ENCODE data around the gene MBD3L4.
"Not testable (repeated sequence)": the region's sequence is repeated elsewhere in the genome, so short reads cannot be mapped to it uniquely, and the experiment has no call there.

The MBD3L4 gene

GRCh38 chr19:7040079-7040478 lies at the start of gene MBD3L4:
TSS of gene MBD3L4 (minus strand) at chr19:7040179. CDS start at chr19:7040144, 35 bp downstream.
- DNase-seq (ENCODE audit: low spot score): not testable (repeated sequence)

DNA sequence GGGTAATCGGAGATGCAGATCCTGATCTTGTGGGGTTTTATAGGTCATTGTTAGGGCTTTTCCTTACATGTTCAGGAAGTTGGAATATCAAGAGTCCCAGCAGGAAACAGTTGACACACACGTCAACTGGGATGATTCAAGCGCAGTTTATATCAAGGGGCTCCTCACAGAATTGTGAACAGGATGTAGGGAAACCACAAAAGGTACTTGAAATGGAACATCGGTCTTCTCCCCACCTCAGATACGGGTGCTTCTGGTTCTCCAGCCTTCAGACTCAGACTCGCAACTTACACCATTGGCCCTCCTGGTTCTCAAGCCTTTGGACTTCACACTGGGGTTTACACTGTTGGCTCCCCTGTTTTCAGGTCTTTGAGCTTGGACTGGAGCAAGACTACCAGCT lies 49.0 kb upstream of the MBD3L4 start:
- no peak for DNase-seq (ENCODE audit: low spot score)

DNA sequence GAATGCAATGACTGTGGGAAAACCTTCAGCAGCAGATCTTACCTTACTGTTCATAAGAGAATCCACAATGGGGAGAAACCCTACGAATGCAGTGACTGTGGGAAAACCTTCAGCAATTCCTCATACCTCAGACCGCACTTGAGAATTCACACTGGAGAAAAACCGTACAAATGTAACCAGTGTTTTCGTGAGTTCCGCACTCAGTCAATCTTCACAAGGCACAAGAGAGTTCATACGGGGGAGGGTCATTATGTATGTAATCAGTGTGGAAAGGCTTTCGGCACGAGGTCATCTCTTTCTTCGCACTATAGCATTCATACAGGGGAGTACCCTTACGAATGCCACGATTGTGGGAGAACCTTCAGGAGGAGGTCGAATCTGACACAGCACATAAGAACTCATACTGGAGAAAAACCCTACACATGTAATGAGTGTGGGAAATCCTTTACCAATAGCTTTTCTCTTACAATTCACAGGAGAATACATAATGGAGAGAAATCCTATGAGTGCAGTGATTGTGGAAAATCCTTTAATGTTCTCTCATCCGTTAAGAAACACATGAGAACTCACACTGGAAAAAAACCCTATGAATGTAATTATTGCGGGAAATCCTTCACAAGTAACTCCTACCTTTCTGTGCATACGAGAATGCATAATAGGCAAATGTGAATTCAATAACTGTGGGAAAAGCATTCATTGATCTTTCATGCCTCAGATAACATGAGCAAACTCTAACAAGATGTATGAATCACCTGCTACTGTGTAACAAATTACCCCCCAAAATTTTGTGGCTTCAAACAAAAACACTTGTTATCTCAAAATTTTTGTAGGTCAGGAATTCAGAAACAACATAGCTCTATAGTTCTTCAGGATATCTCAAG lies 43.3 kb upstream of the MBD3L4 start:
- no peak for DNase-seq (ENCODE audit: low spot score)

DNA sequence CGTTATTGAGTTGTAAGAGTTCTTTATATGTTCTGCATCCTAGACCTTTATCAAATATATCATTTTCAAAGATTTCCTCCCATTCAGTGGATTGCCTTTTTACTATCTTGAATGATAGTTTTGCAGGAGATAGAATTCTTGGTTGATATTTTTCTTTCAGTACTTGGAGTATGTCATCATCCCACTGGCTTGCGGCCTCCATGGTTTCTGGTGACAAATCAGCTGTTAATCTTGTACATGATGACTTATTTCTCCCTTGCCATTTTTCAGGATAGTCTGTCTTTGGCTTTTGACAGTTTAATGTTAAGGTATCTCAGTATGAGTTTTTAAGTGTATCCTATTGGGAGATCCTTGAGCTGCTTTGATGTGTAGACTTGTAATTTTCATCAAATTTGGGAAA lies 38.0 kb upstream of the MBD3L4 start:
- DNase-seq (ENCODE audit: low spot score): no peak

- no peak for DNase-seq (ENCODE audit: low spot score)
Observed at GRCh38 chr19:7076151-7076550, 36.2 kb upstream of the MBD3L4 start.

DNA sequence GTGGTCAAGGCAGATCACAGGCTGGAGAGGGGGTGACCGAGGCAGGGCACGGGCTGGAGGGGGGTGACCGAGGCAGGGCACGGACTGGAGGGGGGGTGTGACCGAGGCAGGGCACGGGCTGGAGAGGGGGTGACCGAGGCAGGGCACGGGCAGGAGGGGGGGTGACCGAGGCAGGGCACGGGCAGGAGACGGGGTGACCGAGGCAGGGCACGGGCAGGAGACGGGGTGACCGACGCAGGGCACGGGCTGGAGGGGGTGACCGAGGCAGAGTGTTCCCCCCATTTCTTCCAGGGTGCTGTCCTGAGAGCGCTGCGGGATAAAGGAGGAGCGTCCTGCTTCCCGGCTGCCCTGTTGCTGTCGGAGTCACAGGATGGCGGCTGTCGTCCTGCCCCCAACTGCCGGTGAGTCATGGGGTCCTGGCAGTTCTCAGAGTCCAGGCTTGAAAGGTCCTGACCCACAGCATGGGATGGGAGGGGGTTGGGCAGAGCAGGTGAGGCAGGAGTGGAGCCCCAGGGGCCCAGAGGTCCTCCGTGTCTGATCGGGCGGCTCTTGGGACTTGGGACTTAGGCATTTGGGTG lies 34.8 kb upstream of the MBD3L4 start:
- no peak for DNase-seq (ENCODE audit: low spot score)

GRCh38 chr19:7072541-7072940 lies 32.6 kb upstream of the MBD3L4 start:
- no peak for DNase-seq (ENCODE audit: low spot score)

DNA sequence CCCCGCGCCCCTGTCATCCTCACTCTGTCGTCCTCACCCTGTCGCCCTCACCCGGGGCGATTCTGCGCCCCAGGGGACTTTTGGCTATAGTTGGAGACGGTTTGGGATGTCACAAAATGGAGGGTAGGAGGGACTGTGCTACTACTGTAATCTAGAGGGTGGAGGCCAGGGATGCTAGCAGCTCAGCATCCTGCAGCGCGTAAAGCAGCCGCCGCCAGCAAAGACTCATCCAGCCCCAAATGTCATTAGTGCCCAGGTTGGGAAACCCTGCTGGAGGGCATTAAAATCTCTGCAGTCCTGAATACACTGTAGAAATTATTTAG lies 29.9 kb upstream of the MBD3L4 start:
- DNase-seq (ENCODE audit: low spot score): no peak

DNA sequence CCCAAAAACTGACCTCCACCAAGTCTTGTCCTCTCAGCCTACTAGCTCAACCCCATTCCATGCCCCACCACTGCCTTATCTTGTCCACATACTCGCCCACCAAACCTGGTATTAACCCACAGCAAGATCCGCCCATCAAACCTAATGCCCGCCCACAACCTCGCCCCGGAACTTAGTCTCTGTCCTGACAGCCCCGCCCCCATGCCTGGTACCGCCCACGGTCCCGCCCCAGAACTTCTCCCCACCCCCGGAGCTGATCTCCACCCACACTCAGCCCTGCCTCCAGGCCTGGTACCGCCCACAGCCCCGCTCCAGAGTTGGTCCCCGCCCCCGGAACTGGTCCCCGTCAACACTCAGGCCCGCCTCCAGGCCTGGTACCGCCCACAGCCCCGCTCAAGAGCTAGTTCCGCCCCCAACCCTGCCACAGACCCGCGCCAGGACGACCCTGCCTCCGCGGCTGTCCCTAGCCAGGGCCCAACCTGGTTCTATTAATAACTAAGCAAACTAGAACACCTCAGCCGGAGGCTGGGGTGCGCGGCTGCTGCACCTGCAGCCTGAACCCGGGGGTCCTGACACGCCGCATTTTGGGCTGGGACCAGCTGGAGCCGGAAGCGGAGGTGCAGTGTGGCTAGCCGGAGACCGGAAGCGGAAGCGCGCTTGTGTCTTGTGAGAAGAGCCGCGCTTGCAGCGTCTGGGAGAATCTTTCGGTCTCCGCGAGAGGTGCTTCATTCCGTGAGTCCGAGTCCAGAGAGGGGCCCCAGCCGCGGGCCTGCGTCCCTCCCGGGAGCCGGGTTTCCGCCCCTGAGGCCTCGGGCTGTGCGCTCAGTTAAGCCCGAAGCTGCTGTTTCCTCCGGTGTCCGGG lies 29.3 kb upstream of the MBD3L4 start, which contains the start of gene ZNF557:
Gene ZNF557 (plus strand): TSS at position 662 of the 862 bp plus-strand sequence. CDS start 5,372 bp downstream, outside the sequence.
- peak; percentile 98 for DNase-seq (ENCODE audit: low spot score)

DNA sequence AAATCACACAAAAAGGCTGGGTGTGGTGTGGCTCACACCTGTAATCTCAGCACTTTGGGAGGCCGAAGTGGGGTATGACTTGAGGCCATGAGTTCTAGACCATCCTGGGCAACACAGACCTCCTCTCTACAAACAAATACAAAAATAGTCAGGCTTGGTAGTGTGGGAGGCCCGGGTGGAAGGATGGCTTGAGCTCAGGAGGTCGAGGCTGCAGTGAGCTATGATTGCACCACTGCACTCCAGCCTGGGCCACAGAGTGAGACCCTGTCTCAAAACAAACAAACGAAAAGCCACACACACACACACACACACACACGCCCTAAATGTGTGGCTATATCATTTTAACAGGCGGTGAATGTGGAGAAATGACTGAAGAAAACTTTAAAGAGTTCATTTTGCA lies 28.6 kb upstream of the MBD3L4 start:
- no peak for DNase-seq (ENCODE audit: low spot score)

- DNase-seq (ENCODE audit: low spot score): peak; percentile 24
Observed at GRCh38 chr19:7067716-7068115, 27.7 kb upstream of the MBD3L4 start.

- DNase-seq (ENCODE audit: low spot score): not testable (repeated sequence)
Observed at GRCh38 chr19:7067122-7067521, 27.1 kb upstream of the MBD3L4 start.

DNA sequence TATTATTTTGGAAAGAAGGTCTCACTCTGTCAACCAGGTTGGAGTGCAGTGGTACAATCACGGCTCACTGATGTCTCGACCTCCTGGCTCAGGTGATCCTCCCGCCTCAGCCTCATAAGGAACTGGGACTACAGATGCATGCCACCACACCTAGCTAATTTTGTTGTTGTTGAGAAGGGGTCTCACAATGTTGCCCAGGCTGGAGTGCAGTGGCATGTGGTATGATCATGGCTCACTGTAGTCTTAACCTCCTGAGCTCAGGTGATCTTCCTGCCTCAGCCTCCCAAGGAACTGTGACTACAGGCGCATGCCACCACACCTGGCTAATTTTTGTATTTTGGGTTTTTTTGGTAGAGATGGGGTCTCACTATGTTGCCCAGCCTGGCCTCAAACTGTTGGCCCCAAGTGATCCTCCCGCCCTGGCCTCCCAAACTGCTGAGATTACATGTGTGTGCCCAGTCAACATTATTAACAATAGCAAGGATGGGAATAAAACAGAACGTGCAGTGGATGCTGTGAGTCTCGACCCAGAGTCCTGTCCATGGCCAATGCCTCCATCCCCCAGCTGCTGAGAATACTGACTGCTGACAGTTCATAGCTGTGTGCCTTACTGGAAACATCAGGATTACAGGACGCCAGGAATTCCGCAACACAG lies 23.9 kb upstream of the MBD3L4 start:
- DNase-seq (ENCODE audit: low spot score): no peak

DNA sequence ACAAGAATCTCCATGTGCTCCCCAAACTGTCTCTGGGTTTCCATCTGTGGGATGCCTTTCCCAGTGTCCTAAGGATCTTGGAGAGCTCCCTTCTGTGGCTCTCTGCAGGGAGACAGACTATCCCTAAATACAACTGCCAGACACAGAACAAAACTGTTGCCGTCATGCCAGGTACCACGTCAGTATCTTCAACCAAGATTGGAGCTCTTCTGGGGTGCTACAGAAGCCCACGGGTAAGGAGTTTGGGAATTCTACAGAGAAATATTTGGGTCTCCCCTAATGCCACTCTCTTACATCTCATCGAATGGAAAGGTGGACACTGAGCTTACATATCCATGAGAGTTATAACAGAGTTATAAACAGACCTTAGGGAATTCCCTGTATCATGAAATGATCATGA lies 23.4 kb upstream of the MBD3L4 start:
- no peak for DNase-seq (ENCODE audit: low spot score)

- not testable (repeated sequence) for DNase-seq (ENCODE audit: low spot score)
Observed at GRCh38 chr19:7059977-7060376, 20.0 kb upstream of the MBD3L4 start.

DNA sequence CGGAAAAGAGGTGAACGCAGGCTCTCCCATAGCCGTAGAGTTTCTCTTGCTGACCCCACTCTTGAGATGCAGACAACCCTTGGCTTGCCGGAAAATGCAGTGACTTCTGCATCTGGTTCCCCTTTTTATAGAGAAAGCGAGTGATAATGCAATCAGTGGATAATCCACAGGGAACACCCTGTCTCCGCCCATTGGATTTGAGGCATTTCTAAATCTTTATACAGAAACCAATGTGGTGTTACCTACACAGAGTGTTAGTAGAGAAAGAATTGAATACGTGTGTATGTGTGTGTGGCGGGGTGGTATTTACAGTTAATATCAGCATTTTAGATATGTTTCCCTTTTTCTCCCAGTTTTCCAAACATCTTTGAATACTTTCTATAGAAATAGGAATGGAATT lies 18.6 kb upstream of the MBD3L4 start, which contains the start of gene MBD3L3:
Gene MBD3L3 (minus strand): TSS at position 101 of the 400 bp plus-strand sequence. CDS start 71 bp downstream, at position 30.
- DNase-seq (ENCODE audit: low spot score): not testable (repeated sequence)

DNA sequence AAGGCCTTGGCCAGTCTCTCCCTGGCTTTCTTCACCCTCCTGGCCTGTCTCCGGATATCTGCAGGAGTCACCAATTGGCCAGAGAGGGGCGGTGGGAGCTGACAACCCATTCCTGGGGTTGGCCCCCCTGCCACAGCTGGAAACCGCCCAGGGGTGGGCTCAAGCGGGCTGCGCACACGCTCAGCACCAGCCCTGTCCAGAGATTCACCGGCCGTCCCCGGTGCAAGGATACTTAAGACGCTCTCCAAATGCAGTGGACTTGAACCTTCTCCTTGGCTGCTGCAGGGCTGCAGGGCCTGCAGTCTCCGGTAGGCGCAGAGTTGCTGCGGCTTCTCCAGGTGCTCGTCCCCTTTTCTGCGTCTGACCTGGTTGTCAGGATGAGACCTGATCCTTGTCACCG lies 16.4 kb upstream of the MBD3L4 start:
- not testable (repeated sequence) for DNase-seq (ENCODE audit: low spot score)

GRCh38 chr19:7055679-7056078 lies 15.7 kb upstream of the MBD3L4 start:
- not testable (repeated sequence) for DNase-seq (ENCODE audit: low spot score)

- DNase-seq (ENCODE audit: low spot score): not testable (repeated sequence)
Observed at GRCh38 chr19:7054635-7055368, 14.8 kb upstream of the MBD3L4 start.

GRCh38 chr19:7052896-7053295 lies 12.9 kb upstream of the MBD3L4 start:
- DNase-seq (ENCODE audit: low spot score): not testable (repeated sequence)

DNA sequence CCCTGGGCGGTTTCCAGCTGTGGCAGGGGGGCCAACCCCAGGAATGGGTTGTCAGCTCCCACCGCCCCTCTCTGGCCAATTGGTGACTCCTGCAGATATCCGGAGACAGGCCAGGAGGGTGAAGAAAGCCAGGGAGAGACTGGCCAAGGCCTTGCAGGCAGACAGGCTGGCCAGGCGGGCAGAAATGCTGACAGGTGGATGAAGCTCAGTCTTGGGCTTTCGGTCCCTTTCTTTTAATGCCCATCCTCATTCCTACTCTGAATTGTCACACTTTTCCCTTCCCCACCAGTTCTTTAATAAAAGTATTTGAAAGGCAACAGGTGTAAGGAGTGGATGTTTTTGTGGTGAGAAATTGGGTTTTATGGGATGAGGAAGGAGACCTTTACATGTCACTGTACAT lies 11.4 kb upstream of the MBD3L4 start:
- not testable (repeated sequence) for DNase-seq (ENCODE audit: low spot score)

All from AG20443 (cell line).